ENCODE measurements around the gene NOS3. TPM values are rescaled to one million over a fixed set of nuclear protein-coding genes. Genes with fewer than 3 reads are reported as not detected.

Gene NOS3
- total and polyA plus RNA-seq, 2 of the 13 experiments (the other 11 are each of a cell fraction or from before 2014, with no cell fraction given): 3.7 to 7.5 TPM

DNA sequence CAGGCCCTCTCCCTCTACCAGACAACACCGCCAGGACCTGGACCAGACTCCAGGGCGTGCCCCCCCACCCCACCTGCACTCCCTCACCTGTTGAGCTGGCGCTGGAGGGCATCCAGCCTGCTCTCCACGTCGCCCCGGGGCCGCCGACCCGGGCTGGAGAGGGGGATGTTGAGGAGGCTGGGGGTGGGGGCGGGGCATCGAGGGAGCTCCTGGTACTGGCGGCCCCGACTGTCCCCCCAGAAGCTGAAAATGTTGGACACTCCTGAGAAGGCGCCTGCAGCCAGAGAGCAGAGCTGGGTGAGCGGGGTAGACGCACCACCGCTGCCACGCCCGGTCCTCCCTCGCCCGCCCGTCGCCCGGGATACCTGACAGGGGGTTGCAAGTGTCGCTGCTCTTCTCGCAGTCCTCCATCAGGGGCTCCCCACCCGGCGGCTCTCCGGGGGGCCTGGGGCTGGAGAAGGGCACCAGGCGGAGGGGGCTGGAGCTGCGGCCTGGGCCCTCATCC, 43.5 kb upstream of the NOS3 start:
- no TSS peak for BruUV-seq (replicated peaks)
- in situ Hi-C loops (cut with HindIII; ENCODE audit: extremely low pct_ligation_motif_present, low pct_unique_long_range_greater_than_20kb): no loop called here
- CTCF ChIA-PET (ENCODE audit: low intra/inter-chr PET ratio, low total read pairs): no interaction called here
- no peak for TF ChIP-seq NR2F6 (IDR thresholded peaks at IDR 0.05)
- no peak for TF ChIP-seq NR2F6 (CRISPR knock-in tag; IDR thresholded peaks at IDR 0.05)
- TF ChIP-seq, protein P1, sequence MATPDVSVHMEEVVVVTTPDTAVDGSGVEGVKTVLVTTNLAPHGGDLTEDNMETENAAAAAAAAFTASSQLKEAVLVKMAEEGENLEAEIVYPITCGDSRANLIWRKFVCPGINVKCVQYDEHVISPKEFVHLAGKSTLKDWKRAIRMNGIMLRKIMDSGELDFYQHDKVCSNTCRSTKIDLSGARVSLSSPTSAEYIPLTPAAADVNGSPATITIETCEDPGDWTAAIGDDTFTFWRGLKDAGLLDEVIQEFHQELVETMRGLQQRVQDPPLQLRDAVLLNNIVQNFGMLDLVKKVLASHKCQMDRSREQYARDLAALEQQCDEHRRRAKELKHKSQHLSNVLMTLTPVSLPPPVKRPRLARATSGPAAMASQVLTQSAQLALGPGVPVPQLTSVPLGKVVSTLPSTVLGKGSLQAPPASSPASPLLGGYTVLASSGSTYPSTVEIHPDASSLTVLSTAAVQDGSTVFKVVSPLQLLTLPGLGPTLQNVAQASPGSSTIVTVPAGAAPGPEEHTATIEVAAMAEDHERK (CRISPR knock-in tag; IDR thresholded peaks at IDR 0.05; ENCODE audit: low read depth): no peak
- no peak for TF ChIP-seq HCFC1 (IDR thresholded peaks at IDR 0.05; ENCODE audit: low read depth, low read length)
- TF ChIP-seq, protein P2, sequence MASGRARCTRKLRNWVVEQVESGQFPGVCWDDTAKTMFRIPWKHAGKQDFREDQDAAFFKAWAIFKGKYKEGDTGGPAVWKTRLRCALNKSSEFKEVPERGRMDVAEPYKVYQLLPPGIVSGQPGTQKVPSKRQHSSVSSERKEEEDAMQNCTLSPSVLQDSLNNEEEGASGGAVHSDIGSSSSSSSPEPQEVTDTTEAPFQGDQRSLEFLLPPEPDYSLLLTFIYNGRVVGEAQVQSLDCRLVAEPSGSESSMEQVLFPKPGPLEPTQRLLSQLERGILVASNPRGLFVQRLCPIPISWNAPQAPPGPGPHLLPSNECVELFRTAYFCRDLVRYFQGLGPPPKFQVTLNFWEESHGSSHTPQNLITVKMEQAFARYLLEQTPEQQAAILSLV (CRISPR knock-in tag; IDR thresholded peaks at IDR 0.05; ENCODE audit: borderline replicate concordance): no peak
- TF ChIP-seq, protein P3, sequence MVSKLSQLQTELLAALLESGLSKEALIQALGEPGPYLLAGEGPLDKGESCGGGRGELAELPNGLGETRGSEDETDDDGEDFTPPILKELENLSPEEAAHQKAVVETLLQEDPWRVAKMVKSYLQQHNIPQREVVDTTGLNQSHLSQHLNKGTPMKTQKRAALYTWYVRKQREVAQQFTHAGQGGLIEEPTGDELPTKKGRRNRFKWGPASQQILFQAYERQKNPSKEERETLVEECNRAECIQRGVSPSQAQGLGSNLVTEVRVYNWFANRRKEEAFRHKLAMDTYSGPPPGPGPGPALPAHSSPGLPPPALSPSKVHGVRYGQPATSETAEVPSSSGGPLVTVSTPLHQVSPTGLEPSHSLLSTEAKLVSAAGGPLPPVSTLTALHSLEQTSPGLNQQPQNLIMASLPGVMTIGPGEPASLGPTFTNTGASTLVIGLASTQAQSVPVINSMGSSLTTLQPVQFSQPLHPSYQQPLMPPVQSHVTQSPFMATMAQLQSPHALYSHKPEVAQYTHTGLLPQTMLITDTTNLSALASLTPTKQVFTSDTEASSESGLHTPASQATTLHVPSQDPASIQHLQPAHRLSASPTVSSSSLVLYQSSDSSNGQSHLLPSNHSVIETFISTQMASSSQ (IDR thresholded peaks at IDR 0.05; ENCODE audit: low read depth): no peak
- TF ChIP-seq, protein P3 (CRISPR knock-in tag; IDR thresholded peaks at IDR 0.05; ENCODE audit: borderline replicate concordance): no peak
- no peak for TF ChIP-seq SIN3B (IDR thresholded peaks at IDR 0.05; ENCODE audit: low read length)
- TF ChIP-seq KMT2B (CRISPR knock-in tag; IDR thresholded peaks at IDR 0.05): no peak
- no peak for TF ChIP-seq SP1 (IDR thresholded peaks at IDR 0.05)
- no peak for TF ChIP-seq SP1 (CRISPR knock-in tag; IDR thresholded peaks at IDR 0.05)
- TF ChIP-seq, protein P4, sequence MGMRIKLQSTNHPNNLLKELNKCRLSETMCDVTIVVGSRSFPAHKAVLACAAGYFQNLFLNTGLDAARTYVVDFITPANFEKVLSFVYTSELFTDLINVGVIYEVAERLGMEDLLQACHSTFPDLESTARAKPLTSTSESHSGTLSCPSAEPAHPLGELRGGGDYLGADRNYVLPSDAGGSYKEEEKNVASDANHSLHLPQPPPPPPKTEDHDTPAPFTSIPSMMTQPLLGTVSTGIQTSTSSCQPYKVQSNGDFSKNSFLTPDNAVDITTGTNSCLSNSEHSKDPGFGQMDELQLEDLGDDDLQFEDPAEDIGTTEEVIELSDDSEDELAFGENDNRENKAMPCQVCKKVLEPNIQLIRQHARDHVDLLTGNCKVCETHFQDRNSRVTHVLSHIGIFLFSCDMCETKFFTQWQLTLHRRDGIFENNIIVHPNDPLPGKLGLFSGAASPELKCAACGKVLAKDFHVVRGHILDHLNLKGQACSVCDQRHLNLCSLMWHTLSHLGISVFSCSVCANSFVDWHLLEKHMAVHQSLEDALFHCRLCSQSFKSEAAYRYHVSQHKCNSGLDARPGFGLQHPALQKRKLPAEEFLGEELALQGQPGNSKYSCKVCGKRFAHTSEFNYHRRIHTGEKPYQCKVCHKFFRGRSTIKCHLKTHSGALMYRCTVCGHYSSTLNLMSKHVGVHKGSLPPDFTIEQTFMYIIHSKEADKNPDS (CRISPR knock-in tag; IDR thresholded peaks at IDR 0.05): no peak
- no peak for TF ChIP-seq TRIM22 (IDR thresholded peaks at IDR 0.05)
- TF ChIP-seq, protein P5, sequence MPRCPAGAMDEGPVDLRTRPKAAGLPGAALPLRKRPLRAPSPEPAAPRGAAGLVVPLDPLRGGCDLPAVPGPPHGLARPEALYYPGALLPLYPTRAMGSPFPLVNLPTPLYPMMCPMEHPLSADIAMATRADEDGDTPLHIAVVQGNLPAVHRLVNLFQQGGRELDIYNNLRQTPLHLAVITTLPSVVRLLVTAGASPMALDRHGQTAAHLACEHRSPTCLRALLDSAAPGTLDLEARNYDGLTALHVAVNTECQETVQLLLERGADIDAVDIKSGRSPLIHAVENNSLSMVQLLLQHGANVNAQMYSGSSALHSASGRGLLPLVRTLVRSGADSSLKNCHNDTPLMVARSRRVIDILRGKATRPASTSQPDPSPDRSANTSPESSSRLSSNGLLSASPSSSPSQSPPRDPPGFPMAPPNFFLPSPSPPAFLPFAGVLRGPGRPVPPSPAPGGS (CRISPR knock-in tag; IDR thresholded peaks at IDR 0.05): no peak
- TF ChIP-seq ZNF225 (CRISPR knock-in tag; IDR thresholded peaks at IDR 0.05): no peak
- no peak for TF ChIP-seq DMAP1 (CRISPR knock-in tag; IDR thresholded peaks at IDR 0.05)

More for the DNA sequence above, 43.5 kb upstream of the NOS3 start:
- Histone ChIP-seq H2AFZ (ENCODE audit: low read length) (no peak overlapping the region), H4K20me1 (ENCODE audit: insufficient read depth, low read length) (no peaks in the 10 kb centered on the region), H3K4me1 (ENCODE audit: insufficient read depth, low read length) (no peaks in the 10 kb centered on the region), H3K79me2 (ENCODE audit: insufficient read depth, low read length) (no peaks in the 10 kb centered on the region), H3K4me2 (ENCODE audit: low read depth, low read length) (no peak overlapping the region), H3K27ac (ENCODE audit: extremely low read length, insufficient read depth, low read length) (no peak overlapping the region), H3K9me3 (ENCODE audit: low read length) (no peaks in the 10 kb centered on the region), H3K4me3 (replicated peaks in 1 of 3; ENCODE audit: insufficient read depth in 1 of 3, low read depth in 2 of 3, low read length in 3 of 3) (no peak overlapping the region), H3K27me3 (ENCODE audit: control insufficient read depth in 1 of 2, insufficient read depth in 2 of 2, low read length in 2 of 2) (peaks cover 9 to 53% of the 10 kb centered on the region in 2 experiments), H3K9ac (ENCODE audit: insufficient read depth, low read depth, low read length) (no peak overlapping the region), H3K36me3 (replicated peaks in 1 of 2; ENCODE audit: control insufficient read depth in 1 of 2, insufficient read depth in 2 of 2, low read length in 2 of 2) (no peaks in the 10 kb centered on the region)
- ATAC-seq (no peak), DNase-seq (ENCODE audit: low spot score) (no peak), FAIRE-seq (no peak)
- POLR2A ChIA-PET: no interaction called here
- intact Hi-C loops (cut with micrococcal nuclease; ENCODE audit: unreplicated experiment): no loop called here
- WGBS (ENCODE audit: low lambda C conversion rate): no CpG with 5 or more reads among the region's 31 CpGs
